ENCODE measurements around the gene DTNBP1. TPM values are rescaled to one million over a fixed set of nuclear protein-coding genes. Genes with fewer than 3 reads are reported as not detected.

DTNBP1 gene
- total and polyA plus RNA-seq, 4 donors = 3.1 to 6.0 (median 4.3) TPM

DNA sequence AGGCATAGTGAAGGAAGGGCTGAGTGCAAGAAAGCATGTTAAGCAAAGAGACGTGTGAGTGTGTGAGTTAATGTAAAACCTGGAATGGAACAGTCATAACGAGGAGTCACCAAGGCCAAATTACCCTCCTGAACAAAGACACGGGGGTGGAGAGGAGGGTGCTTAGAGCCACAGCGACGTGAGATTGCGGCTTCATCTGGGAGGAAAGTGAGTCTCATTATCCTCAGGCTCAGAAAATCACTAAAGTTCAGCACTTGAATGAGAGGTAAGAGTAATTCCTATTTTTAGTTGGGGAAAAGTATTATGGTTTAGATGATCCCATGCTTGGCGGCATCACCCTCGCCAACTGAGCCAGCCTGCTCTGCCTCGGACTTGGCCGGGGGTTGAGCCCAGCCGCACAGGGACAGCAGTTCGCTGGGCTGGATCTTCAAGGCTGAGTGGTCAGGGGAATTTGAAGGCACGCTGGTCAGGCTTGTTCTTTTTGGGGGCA lies 136.6 kb downstream of the DTNBP1 start (continued):
- TF ChIP-seq, protein P1, sequence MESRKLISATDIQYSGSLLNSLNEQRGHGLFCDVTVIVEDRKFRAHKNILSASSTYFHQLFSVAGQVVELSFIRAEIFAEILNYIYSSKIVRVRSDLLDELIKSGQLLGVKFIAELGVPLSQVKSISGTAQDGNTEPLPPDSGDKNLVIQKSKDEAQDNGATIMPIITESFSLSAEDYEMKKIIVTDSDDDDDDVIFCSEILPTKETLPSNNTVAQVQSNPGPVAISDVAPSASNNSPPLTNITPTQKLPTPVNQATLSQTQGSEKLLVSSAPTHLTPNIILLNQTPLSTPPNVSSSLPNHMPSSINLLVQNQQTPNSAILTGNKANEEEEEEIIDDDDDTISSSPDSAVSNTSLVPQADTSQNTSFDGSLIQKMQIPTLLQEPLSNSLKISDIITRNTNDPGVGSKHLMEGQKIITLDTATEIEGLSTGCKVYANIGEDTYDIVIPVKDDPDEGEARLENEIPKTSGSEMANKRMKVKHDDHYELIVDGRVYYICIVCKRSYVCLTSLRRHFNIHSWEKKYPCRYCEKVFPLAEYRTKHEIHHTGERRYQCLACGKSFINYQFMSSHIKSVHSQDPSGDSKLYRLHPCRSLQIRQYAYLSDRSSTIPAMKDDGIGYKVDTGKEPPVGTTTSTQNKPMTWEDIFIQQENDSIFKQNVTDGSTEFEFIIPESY (IDR thresholded peaks at IDR 0.05) = no peak
- TF ChIP-seq EGR1 (IDR thresholded peaks at IDR 0.05; ENCODE audit: low read depth in 2 of 2) (no peak), GABPA (IDR thresholded peaks at IDR 0.05 in 1 of 2, conservative IDR thresholded peaks at IDR 0.05 in 1 of 2) (no peak), SP1 (IDR thresholded peaks at IDR 0.05) (no peak)

DNA sequence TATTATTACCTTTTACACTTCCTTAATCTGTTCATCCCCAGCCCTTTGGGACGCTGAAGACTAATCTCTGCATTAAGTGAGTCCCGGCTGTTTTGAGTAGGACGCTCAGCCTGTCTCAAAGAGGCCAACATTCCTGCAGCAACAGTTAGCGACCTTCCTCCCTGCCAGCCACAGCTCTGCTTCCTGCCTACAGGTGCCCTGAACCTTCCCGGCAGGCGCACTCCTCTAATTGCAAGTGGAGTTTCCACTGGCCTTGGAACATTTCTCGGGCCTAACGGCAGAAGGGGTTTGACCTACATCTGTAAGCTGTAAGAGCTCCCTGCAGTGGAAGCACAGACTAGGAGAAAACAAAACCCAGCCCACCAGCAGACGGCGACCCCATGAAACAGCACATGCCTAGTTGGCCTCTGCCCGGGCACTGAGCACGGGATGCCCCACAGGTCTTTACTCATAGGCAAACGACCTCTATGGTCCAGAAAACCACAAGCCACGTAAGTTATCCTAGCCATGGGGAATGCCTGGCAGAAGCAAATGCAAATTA lies 137.9 kb downstream of the DTNBP1 start:
- Histone ChIP-seq H3K4me1 (ENCODE audit: control insufficient read depth in 4 of 4, insufficient read depth in 4 of 4, low read length in 3 of 4) (no peaks in the 10 kb centered on the region), H3K27ac (ENCODE audit: low read depth in 1 of 2, low read length in 2 of 2) (no peak overlapping the region), H3K36me3 (ENCODE audit: control insufficient read depth in 4 of 4, insufficient read depth in 3 of 4, low read depth in 1 of 4, low read length in 3 of 4) (peaks cover 2 to 25% (median 9%) of the 10 kb centered on the region in 4 donors), H3K9ac (ENCODE audit: low read depth in 1 of 2, low read length in 2 of 2) (no peak overlapping the region), H3K27me3 (ENCODE audit: control insufficient read depth in 4 of 4, insufficient read depth in 4 of 4, low read length in 3 of 4) (no peaks in the 10 kb centered on the region), H3K4me3 (ENCODE audit: low read depth in 1 of 3, low read length in 3 of 3) (no peak overlapping the region), H3K9me3 (ENCODE audit: control insufficient read depth in 4 of 4, low read length in 3 of 4) (no peaks in the 10 kb centered on the region)
- DNase-seq (ENCODE audit: low spot score) = peak; percentile 17
- no peak for TF ChIP-seq ATF3 (IDR thresholded peaks at IDR 0.05)
- TF ChIP-seq RXRA (IDR thresholded peaks at IDR 0.05) = no peak
- TF ChIP-seq TAF1 (conservative IDR thresholded peaks at IDR 0.05) = no peak
- TF ChIP-seq HNF4G (IDR thresholded peaks at IDR 0.05) = no peak
- no peak for TF ChIP-seq YY1 (IDR thresholded peaks at IDR 0.05)
- TF ChIP-seq, protein P1 (IDR thresholded peaks at IDR 0.05) = no peak
- no peak for TF ChIP-seq FOXA1 (IDR thresholded peaks at IDR 0.05)
- WGBS = 98% methylated on average over 14 of the region's 14 CpGs

DNA sequence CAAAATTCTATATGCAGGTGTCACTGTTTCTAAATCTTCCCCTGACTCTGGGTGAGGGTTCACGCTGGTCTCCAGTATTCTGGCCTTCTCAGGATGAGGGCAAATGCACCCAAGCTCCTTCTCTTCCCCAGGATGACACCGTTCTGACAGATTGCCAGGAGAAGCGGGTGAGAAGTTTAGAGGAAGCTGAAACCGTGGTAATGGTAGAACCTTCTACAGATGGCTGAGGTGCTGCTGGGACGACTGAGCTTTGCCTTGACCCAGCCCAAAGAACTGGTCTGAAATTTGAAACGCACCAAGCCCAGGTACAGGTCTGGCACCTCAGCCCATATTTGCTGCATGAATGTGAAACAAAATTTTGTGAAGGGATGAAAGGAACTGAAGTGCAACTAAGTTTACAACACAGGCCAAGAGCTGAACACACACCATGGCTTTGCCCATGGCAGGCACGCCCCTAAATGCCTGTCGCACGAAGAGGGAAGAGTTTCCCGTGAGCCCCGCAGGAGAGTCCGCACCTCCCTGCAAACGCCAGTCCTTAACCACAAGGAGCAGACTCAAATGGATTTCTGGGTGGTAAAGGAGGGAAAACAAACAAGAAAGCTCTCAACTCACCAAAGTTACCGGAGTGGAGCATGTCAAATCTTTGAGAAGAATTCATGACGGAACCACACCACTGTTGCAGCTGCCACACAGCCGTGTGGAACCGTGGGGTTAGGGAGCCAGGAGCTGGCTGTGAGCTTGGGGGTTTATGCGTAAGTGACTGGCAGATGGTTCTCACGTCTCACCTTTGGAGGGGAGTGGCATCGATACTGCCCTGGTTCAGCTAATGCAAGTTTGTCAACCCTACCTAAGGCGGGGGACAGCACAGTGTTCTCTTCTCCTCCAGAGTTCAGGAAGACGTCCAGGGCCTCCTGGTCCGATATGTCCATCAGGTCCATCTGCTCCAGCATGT lies 138.9 kb downstream of the DTNBP1 start:
- no peak overlapping the region for H3K27ac ChIP-seq (ENCODE audit: low read depth in 1 of 2, low read length in 2 of 2)
- H3K4me3 ChIP-seq (ENCODE audit: low read depth in 1 of 3, low read length in 3 of 3) = no peak overlapping the region
- peak; percentile 31 for DNase-seq (ENCODE audit: low spot score)
- H3K27me3 ChIP-seq (ENCODE audit: control insufficient read depth in 4 of 4, insufficient read depth in 4 of 4, low read length in 3 of 4) = no peaks in the 10 kb centered on the region
- no peak overlapping the region for H3K9ac ChIP-seq (ENCODE audit: low read depth in 1 of 2, low read length in 2 of 2)
- TF ChIP-seq SP1 (IDR thresholded peaks at IDR 0.05) (no peak), RAD21 (IDR thresholded peaks at IDR 0.05) (no peak), EGR1 (IDR thresholded peaks at IDR 0.05; ENCODE audit: low read depth in 2 of 2) (no peak), MAX (IDR thresholded peaks at IDR 0.05) (no peak), FOXA1 (IDR thresholded peaks at IDR 0.05) (no peak), ATF3 (IDR thresholded peaks at IDR 0.05) (no peak), RXRA (IDR thresholded peaks at IDR 0.05) (no peak), FOXA2 (IDR thresholded peaks at IDR 0.05) (no peak), GABPA (IDR thresholded peaks at IDR 0.05 in 1 of 2, conservative IDR thresholded peaks at IDR 0.05 in 1 of 2) (no peak), HNF4A (conservative IDR thresholded peaks at IDR 0.05) (no peak), HNF4G (IDR thresholded peaks at IDR 0.05) (no peak), NR2F2 (IDR thresholded peaks at IDR 0.05) (no peak)
- TF ChIP-seq, protein P2, sequence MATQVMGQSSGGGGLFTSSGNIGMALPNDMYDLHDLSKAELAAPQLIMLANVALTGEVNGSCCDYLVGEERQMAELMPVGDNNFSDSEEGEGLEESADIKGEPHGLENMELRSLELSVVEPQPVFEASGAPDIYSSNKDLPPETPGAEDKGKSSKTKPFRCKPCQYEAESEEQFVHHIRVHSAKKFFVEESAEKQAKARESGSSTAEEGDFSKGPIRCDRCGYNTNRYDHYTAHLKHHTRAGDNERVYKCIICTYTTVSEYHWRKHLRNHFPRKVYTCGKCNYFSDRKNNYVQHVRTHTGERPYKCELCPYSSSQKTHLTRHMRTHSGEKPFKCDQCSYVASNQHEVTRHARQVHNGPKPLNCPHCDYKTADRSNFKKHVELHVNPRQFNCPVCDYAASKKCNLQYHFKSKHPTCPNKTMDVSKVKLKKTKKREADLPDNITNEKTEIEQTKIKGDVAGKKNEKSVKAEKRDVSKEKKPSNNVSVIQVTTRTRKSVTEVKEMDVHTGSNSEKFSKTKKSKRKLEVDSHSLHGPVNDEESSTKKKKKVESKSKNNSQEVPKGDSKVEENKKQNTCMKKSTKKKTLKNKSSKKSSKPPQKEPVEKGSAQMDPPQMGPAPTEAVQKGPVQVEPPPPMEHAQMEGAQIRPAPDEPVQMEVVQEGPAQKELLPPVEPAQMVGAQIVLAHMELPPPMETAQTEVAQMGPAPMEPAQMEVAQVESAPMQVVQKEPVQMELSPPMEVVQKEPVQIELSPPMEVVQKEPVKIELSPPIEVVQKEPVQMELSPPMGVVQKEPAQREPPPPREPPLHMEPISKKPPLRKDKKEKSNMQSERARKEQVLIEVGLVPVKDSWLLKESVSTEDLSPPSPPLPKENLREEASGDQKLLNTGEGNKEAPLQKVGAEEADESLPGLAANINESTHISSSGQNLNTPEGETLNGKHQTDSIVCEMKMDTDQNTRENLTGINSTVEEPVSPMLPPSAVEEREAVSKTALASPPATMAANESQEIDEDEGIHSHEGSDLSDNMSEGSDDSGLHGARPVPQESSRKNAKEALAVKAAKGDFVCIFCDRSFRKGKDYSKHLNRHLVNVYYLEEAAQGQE (IDR thresholded peaks at IDR 0.05) = no peak
- TF ChIP-seq, protein P1 (IDR thresholded peaks at IDR 0.05) = no peak
- no peaks in the 10 kb centered on the region for H3K4me1 ChIP-seq (ENCODE audit: control insufficient read depth in 4 of 4, insufficient read depth in 4 of 4, low read length in 3 of 4)
- H3K36me3 ChIP-seq (ENCODE audit: control insufficient read depth in 4 of 4, insufficient read depth in 3 of 4, low read depth in 1 of 4, low read length in 3 of 4) = peaks cover 2 to 25% (median 9%) of the 10 kb centered on the region in 4 donors
- H3K9me3 ChIP-seq (ENCODE audit: control insufficient read depth in 4 of 4, low read length in 3 of 4) = no peaks in the 10 kb centered on the region
- WGBS = 97% methylated on average over 23 of the region's 23 CpGs

Measured in liver (tissue), 9 donors.